Measurements from ENCODE around the gene TRAPPC12.
"Not testable (repeated sequence)": the region's sequence is repeated elsewhere in the genome, so short reads cannot be mapped to it uniquely, and the experiment has no call there.

TRAPPC12 gene

DNA sequence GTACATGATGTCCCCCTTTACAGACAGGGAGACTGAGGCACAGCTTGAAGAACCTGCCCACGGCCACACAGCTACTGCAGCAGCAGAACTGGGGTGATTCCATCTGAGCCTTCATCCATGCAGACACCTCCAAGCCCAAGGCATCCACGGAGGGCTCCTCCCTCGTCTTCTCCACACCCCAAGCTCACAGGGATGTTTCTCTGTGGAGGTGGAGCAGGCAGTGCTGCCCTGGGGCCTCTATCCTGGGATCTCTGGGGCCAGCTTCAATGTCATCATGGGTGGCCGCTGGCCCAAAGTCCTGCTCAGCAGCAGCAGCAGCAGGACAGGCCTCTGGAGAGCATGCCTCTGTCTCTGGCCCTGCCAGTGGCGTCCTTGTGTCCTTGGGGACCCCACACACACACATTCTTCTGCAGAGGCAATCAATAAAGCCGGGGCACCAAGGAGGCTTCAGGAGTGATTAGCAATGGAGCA, 108.6 kb downstream of the TRAPPC12 start:
- DNase-seq: no peak

- no peak for DNase-seq
Measured at GRCh38 chr2:3488855-3489763, 109.6 kb downstream of the TRAPPC12 start.

- no peak for DNase-seq
Measured at GRCh38 chr2:3489764-3490115, 110.2 kb downstream of the TRAPPC12 start.

DNA sequence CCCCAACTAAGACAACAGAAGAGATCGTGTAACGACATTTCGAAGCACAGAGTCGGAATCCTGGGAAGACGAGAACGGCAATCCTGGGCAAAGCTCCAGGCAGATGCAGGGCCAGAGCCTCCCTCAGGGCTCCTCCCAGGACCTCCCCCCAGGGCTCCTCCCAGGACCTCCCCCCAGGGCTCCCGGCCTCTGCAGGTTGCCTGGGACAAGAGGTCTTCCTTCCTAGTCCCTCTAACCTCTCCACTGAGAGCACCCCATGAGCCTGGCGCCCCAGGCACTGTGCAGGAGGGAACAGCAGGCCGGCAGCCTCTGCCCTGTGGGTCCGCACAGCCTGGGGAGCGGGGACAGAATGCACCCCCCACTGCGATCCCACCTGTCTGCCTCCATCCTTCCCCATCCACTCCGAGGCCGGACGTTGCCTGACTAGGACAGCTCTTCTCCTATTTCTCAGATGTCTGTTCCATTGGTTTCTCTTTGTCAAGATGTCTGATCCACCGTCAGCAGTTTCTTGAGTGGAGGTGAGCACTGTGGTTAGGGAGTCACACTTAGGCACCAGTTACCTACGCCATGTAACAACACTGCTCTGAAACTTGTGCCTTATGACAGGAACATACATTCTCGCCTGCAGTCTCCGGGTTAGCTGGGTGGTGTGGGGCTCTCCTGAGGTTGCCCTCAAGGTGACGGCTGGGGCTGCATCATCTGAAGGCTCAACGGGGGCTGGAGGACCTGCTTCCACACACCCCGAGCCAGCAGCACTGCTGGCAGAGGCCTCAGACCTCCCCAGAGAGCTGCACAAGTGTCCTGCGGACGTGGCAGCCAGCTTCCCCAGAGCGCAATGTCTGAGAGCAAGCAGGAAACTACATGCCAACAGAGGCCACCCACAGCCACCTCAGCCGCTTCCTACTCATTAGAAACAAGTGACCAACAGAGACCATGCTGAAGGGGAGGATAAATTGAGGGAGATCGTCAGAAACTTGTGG, 111.0 kb downstream of the TRAPPC12 start:
- no peak for DNase-seq

GRCh38 chr2:3491306-3491705, 111.8 kb downstream of the TRAPPC12 start:
- no peak for DNase-seq

DNA sequence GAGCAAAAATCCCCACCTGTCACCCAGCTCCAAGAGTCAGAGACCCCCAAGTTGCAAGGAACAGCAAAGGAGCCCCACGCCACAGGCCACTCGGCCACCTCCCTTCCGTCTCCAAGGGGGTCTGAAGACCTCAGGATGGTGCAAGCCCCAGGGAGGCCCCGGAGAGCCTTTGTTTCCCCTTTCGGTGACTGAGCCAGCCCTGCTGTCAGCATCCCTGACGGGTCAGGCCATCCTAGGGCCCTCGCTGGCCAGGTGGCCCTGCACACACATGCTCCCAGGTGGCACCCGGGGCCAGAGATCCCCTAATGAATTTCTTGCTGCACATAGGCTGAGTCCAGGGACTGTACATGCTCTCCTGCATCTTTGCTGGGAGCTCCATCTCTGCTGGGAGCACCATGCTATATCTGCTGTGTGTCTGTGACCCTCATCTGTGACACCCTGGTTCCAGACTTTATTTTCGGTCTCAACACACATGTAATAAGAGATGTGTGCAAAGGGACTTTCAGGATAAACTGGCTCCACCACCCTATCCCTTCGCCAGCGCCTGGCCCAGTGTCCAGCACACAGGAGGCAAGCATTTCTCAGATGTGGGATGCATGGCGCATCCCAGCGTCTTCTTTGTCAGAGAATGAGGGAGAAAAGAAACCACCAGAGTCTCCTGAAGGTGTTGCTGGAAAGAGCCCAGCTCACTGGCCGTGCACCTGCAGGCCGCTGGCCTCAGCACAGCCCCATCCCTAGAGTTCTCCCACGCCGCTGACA, 112.4 kb downstream of the TRAPPC12 start:
- DNase-seq: no peak

DNA sequence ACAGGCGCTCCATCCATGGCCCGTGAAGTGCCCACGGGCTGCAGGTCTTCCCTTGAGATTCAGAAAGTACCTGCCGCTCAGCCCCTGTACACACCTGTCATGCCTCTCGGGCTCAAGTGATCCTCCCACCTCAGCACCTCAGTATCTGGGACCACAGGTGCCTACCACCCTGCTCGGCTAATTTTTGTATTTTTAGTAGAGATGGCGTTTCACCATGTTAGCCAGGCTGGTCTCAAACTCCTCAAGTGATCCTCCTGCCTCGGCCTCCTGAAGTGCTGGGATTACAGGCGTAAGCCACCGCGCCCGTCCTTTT, 112.9 kb downstream of the TRAPPC12 start:
- not testable (repeated sequence) for DNase-seq

GRCh38 chr2:3492951-3493614, 113.6 kb downstream of the TRAPPC12 start:
- no peak for DNase-seq

DNA sequence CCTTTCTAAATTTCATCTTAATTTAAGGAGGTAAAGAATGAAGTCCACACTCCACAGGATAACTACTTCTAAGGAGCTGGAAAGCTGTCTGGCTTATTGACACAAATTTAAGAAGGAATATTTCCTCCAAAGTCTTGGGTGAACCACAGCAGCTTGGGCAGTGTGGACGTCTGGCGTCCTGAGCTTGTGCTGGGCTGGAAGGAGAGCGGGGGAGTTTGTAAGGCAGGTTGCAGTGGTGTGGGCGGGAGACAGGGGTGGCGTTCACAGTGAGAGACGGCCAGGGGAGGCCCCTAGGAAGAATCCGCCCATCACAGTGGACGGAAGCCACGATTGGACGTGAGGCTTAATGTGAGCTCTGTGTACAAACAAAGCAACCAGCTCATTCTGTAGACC, 114.1 kb downstream of the TRAPPC12 start:
- DNase-seq: no peak

DNA sequence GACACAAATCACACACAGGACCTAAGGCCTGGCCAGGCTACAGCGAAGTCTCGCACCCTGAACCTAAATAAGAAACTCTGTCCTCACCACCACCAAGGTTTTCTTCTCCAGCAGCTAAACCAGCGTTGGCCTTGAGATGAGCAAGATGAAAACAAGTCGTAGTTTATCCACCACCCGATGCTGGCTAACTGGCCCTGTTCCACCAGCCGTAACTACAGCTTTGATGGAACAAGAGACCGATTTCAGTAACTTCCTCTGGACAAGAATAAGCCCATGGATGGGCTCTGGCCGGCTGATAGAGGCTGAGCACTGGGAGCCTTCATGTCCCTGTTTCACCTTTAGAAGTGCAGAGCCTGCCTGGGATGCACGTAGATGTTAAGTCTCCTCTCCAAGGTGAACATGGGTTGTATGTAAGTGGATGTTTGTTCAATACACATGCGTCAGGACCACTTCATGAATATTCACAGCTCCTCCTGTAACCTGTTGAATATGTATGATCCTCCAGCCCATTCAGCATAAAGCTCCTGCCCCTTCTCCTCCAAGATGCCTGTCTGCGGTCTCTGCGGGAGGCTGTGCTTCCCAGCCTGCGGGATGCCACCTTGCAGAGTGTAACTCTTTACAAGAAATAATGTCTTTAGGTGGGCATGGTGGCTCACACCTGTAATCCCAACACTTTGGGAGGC, 115.6 kb downstream of the TRAPPC12 start:
- DNase-seq: no peak

- not testable (repeated sequence) for DNase-seq
Measured at GRCh38 chr2:3496708-3497080, 117.2 kb downstream of the TRAPPC12 start.

DNA sequence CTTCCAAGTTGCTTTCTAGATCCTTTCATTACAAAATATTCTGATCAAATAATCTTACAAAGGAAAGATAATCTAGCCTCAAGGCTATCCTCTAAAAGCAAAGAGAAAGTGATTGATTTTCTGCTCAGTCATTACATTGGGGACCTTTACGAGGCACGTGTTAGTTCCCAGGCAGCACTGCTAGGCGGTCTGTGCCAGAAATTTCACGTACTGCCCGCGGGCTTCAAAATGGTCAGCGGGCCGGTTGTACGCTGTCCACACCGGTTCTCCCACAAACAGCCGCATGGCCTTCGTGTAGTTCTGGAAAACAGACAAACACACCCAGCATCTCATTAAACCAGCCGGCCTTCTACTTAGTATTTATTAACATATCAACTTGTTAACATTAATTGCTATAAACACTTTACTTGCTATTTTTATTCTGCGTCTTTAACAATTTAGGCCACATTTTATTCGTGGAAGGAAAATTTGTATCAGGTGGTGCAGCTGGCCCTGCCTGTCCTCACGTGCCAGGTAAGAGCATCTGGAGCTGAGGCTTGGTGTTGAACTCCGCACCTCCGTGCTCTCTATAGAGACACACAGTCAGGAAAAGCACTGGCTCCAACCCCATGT, 119.4 kb downstream of the TRAPPC12 start:
- DNase-seq: no peak

- DNase-seq: no peak
Measured at GRCh38 chr2:3500326-3500899, 120.9 kb downstream of the TRAPPC12 start.

DNA sequence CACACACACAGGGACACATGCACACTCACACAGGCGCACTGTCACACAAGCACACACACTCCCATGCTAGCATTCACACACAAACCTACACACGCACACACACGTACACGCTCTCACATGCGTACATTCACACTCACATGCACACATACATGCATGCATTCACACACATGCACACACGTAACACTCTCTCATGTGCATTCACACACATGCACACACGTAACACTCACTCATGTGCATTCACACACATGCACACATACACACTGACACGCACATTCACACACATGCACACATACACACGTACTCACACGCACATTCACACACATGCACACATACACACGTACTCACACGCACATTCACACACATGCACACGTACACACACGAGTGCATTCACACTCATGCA, 123.6 kb downstream of the TRAPPC12 start:
- no peak for DNase-seq

DNA sequence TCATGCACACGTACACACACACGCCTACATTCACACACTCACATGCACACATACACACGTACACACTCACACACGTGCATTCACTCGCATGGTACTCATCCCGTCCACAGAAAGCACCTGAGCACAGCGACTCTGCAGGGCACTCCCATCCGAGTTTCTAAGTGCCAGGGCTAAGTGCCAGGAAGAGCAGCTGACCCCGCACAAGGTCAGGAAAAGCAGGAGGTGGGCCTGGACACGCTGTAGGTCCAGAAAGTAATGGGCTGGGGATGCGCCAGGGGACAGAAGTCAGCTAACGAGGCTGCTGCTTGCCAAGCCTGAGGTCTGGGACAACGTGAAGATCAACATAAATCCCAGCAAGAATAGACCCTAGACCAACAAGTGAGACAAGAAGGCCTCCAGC, 124.0 kb downstream of the TRAPPC12 start:
- DNase-seq: no peak

GRCh38 chr2:3504741-3505140, 125.2 kb downstream of the TRAPPC12 start:
- no peak for DNase-seq

DNA sequence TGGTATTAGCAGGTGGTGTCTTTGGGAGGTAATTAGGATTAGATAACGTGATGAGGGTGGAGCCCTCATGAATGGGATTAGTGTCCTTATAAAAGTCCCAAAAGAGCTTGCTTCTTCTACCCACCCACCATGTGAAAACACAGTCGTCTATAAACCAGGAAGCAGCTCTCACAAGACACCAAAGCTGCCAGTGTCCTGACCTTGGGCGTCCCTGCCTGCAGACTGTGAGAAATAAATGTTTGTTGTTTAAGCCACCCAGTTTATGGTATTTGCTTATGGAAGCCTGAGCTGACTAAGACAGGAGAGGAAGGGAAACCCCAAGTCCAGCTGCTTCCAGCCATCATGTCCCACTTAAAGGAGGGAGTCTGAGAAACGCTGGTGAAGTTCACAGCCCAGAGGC, 126.3 kb downstream of the TRAPPC12 start:
- DNase-seq: no peak

- no peak for DNase-seq
Measured at GRCh38 chr2:3512086-3512485, 132.6 kb downstream of the TRAPPC12 start.

DNA sequence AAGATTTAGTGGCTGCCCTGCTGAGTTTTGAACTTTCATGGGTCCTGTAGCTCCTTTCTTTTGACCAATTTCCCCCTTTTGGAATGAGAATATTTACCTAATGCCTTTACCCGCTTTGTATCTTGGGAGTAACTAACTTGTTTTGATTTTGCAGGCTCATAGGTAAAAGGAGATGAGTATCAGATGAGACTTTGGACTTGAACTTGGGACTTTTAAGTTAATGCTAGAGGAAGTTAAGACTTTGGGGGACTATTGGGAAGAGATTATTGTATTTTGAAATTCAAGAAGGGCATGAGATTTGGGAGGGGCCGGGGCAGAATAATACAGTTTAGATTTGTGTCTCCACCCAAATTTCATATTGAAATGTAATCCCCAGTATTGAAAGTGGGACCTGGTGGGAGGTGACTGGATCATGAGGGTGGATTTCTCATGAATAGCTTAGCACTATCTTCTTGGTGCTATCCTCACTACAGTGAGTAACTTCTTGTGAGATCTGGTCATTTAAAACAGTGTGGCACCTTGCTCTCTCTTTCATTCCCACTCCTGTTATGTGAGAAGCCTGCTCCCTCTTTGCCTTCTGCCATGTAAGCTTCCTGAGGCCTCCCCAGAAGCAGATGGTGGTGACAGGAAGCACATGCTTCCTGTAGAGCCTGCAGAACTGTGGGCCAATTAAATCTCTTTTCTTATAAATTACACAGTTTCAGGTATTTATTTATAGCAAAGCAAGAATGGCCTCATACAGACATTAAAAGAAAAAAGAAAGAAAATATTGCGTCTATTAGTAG, 133.7 kb downstream of the TRAPPC12 start:
- DNase-seq: no peak

DNA sequence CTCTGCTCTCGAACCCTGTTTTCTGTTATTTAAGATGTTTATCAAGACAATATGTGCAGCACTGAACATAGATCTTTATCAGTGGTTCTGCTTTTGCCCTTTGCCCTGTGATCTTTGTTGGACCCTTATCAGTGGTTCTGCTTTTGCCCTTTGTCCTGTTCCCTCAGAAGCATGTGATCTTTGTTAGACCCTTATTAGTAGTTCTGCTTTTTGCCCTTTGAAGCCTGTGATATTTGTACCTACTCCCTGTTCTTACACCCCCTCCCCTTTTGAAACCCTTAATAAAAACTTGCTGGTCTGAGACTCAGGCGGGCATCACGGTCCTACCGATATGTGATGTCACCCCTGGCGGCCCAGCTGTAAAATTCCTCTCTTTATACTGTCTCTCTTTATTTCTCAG, 135.9 kb downstream of the TRAPPC12 start:
- not testable (repeated sequence) for DNase-seq

Data from 8988T (cell line).